Activated B cell treated with CpG ODN at 0.5 μM for 24 hours (primary cell): ENCODE measurements around the gene CAVIN1. TPM values are rescaled to one million over a fixed set of nuclear protein-coding genes. Genes with fewer than 3 reads are reported as not detected.

Experiments used
- ATAC-seq: fragments of 200-7000 bp; cut with Tn5 transposase; one replicate; pipeline ENCODE4 v1.10.0; 2021; ENCODE audit warnings: low read depth, mild to moderate bottlenecking, moderate library complexity
- CTCF ChIA-PET: fragments of 350-600 bp; sonication (Branson Sonifier 250); formaldehyde crosslinking; loops from one replicate; lab custom pipeline; 2021; ENCODE audit warnings: antibody characterized with exemption; lab: Charles Lee
- POLR2A ChIA-PET: fragments of 350-600 bp; sonication (Branson Sonifier 250); formaldehyde crosslinking; loops from one replicate; lab custom pipeline; 2021; ENCODE audit warnings: antibody characterized with exemption; lab: Charles Lee
- DNase-seq: peaks from one replicate; pipeline ENCODE4 v3.0.0; 2022
- H3K27ac Mint-ChIP-seq: one replicate; pipeline ENCODE4 v1.8.0; 2020; ENCODE audit warnings: mixed read lengths
- H3K27me3 Mint-ChIP-seq: one replicate; pipeline ENCODE4 v1.8.0; 2021; ENCODE audit warnings: mixed read lengths
- H3K36me3 Mint-ChIP-seq: one replicate; pipeline ENCODE4 v1.8.0; 2021; ENCODE audit warnings: low read depth, mixed read lengths
- H3K4me1 Mint-ChIP-seq: one replicate; pipeline ENCODE4 v1.8.0; 2021; ENCODE audit warnings: mixed read lengths
- H3K4me3 Mint-ChIP-seq: one replicate; pipeline ENCODE4 v1.8.0; 2020; ENCODE audit warnings: mild to moderate bottlenecking, mixed read lengths
- H3K9me3 Mint-ChIP-seq: one replicate; pipeline ENCODE4 v1.8.0; 2020; ENCODE audit warnings: mixed read lengths
- CTCF ChIP-seq: fragments of 200-600 bp; IDR thresholded peaks from one replicate; pipeline ENCODE4 v1.8.0; 2022; ENCODE audit warnings: antibody characterized with exemption, mild to moderate bottlenecking
- intact Hi-C: fragments of 100-400 bp; cut with micrococcal nuclease; formaldehyde crosslinking; loops from one replicate; pipeline ENCODE4 v1.15.1; 2024
- total RNA-seq: library from RNA; stranded (reverse); gene quantifications from 2 replicates; pipeline ENCODE4 v1.2.3, GENCODE V29; 2022

The CAVIN1 gene
- total RNA-seq, 1 donor from 2014 or later = 0.20 TPM

GRCh38 chr17:42365136-42365535 is 57.9 kb downstream of the CAVIN1 start:
- Mint-ChIP-seq H3K4me1 (peaks cover 63% of the 10 kb centered on the region), H3K27ac (peak overlapping the region; percentile 50), H3K27me3 (no peaks in the 10 kb centered on the region), H3K36me3 (peaks cover 29% of the 10 kb centered on the region), H3K4me3 (no peak overlapping the region), H3K9me3 (no peaks in the 10 kb centered on the region)
- ChIA-PET POLR2A (interaction anchor here (0.6 to 1.4 kb wide), 3 partner anchors 10 to 90 kb away, joined by 3 to 5 read pairs (median 3); no protein-coding TSS in a partner anchor), CTCF (interaction anchor here (1.1 kb wide), 1 partner anchor 55 kb away, joined by 3 read pairs; no protein-coding TSS in a partner anchor)
- no peak for TF ChIP-seq CTCF
- DNase-seq (no peak), ATAC-seq (no peak)
- intact Hi-C loops = loop anchor here (2.0 kb wide), 1 partner anchor 14 kb away; no protein-coding TSS in a partner anchor

GRCh38 chr17:42363767-42364585 is 59.1 kb downstream of the CAVIN1 start:
- H3K27ac Mint-ChIP-seq = peak overlapping the region; percentile 36
- peaks cover 66% of the 10 kb centered on the region for H3K4me1 Mint-ChIP-seq
- no peak for DNase-seq
- no peak for ATAC-seq
- no peak for TF ChIP-seq CTCF
- H3K9me3 Mint-ChIP-seq = no peaks in the 10 kb centered on the region
- CTCF ChIA-PET = interaction anchor here (1.1 kb wide), 1 partner anchor 53 kb away, joined by 3 read pairs; no protein-coding TSS in a partner anchor
- POLR2A ChIA-PET = interaction anchor here (0.6 to 0.9 kb wide), 2 partner anchors 15 to 31 kb away, joined by 3 to 7 read pairs; no protein-coding TSS in a partner anchor
- H3K36me3 Mint-ChIP-seq = peaks cover 32% of the 10 kb centered on the region
- H3K27me3 Mint-ChIP-seq = no peaks in the 10 kb centered on the region
- no peak overlapping the region for H3K4me3 Mint-ChIP-seq
- intact Hi-C loops = loop anchor here (2.0 to 5.0 kb wide), 2 partner anchors 15 to 38 kb away; no protein-coding TSS in a partner anchor

GRCh38 chr17:42363231-42363630 is 59.8 kb downstream of the CAVIN1 start:
- Mint-ChIP-seq H3K9me3 (no peaks in the 10 kb centered on the region), H3K36me3 (peaks cover 34% of the 10 kb centered on the region), H3K27ac (peak overlapping the region; percentile 13), H3K4me3 (no peak overlapping the region), H3K4me1 (peaks cover 69% of the 10 kb centered on the region), H3K27me3 (no peaks in the 10 kb centered on the region)
- intact Hi-C loops = loop anchor here (5.0 kb wide), 1 partner anchor 39 kb away; no protein-coding TSS in a partner anchor
- CTCF ChIA-PET = no interaction called here
- no peak for TF ChIP-seq CTCF
- peak; percentile 21 for ATAC-seq
- POLR2A ChIA-PET = interaction anchor here (0.6 to 0.9 kb wide), 4 partner anchors 12 to 61 kb away, joined by 3 to 7 read pairs (median 4); no protein-coding TSS in a partner anchor
- DNase-seq = no peak

GRCh38 chr17:42362245-42362961 is 60.7 kb downstream of the CAVIN1 start:
- ATAC-seq (no peak), DNase-seq (no peak)
- Mint-ChIP-seq H3K27ac (peak overlapping the region; percentile 65), H3K4me3 (no peak overlapping the region), H3K36me3 (peaks cover 36% of the 10 kb centered on the region), H3K4me1 (peaks cover 69% of the 10 kb centered on the region), H3K9me3 (no peaks in the 10 kb centered on the region), H3K27me3 (no peaks in the 10 kb centered on the region)
- ChIA-PET POLR2A (interaction anchor here (0.6 to 1.5 kb wide), 3 partner anchors 26 to 156 kb away, joined by 3 to 12 read pairs (median 3); partner anchors contain the start of genes STAT3 and STAT5A), CTCF (no interaction called here)
- intact Hi-C loops = loop anchor here (5.0 kb wide), 1 partner anchor 40 kb away; no protein-coding TSS in a partner anchor
- no peak for TF ChIP-seq CTCF
